ENCODE data around the gene SCRN2.

The SCRN2 gene

GRCh38 chr17:47844814-47845715 is 4.0 kb upstream of the SCRN2 start:
- no peak for FAIRE-seq

GRCh38 chr17:47844227-47844626 is 3.2 kb upstream of the SCRN2 start:
- FAIRE-seq = no peak

GRCh38 chr17:47843391-47843730 is 2.3 kb upstream of the SCRN2 start:
- no peak for FAIRE-seq

GRCh38 chr17:47841488-47842291 is 617 bp upstream of the SCRN2 start:
- FAIRE-seq = no peak

- FAIRE-seq = no peak
Measured at GRCh38 chr17:47840001-47840741, 902 bp downstream of the SCRN2 start.

GRCh38 chr17:47839071-47839470 is 2.0 kb downstream of the SCRN2 start:
- no peak for FAIRE-seq

- no peak for FAIRE-seq
Measured at GRCh38 chr17:47838636-47839035, 2.4 kb downstream of the SCRN2 start.

- no peak for FAIRE-seq
Measured at GRCh38 chr17:47837401-47838039, 3.6 kb downstream of the SCRN2 start.

GRCh38 chr17:47836601-47837000 is 4.5 kb downstream of the SCRN2 start:
- no peak for FAIRE-seq

GRCh38 chr17:47834756-47835155 is 6.3 kb downstream of the SCRN2 start:
- no peak for FAIRE-seq

GRCh38 chr17:47831934-47832327 is 9.1 kb downstream of the SCRN2 start:
- no peak for FAIRE-seq

- FAIRE-seq = no peak
Measured at GRCh38 chr17:47831003-47831933, 9.8 kb downstream of the SCRN2 start, which contains the start of the genes LRRC46 and MRPL10. Gene LRRC46 (plus strand): TSS chr17:47831670. CDS start chr17:47831990, 320 bp downstream. Gene MRPL10 (minus strand): TSS chr17:47831541. CDS start chr17:47831511, 30 bp downstream.

GRCh38 chr17:47830396-47831002 is 10.6 kb downstream of the SCRN2 start:
- FAIRE-seq = no peak

- no peak for FAIRE-seq
Measured at GRCh38 chr17:47829870-47830269, 11.2 kb downstream of the SCRN2 start.

- no peak for FAIRE-seq
Measured at GRCh38 chr17:47823519-47823918, 17.6 kb downstream of the SCRN2 start.

- FAIRE-seq = no peak
Measured at GRCh38 chr17:47822785-47823184, 18.3 kb downstream of the SCRN2 start.

GRCh38 chr17:47821424-47822391 is 19.4 kb downstream of the SCRN2 start, which contains the start of gene OSBPL7:
Gene OSBPL7 (minus strand): TSS chr17:47821794. CDS start chr17:47820278, 1,516 bp downstream.
- FAIRE-seq = no peak

- no peak for FAIRE-seq
Measured at GRCh38 chr17:47821031-47821423, 20.0 kb downstream of the SCRN2 start.

GRCh38 chr17:47820033-47820789 is 20.9 kb downstream of the SCRN2 start:
- no peak for FAIRE-seq
